Heart left ventricle (tissue), 13 donors: Measurements from ENCODE around the gene PMF1.

ENCODE experiments used
- POLR2A ChIP-seq, 2 donors: fragments of 450-650 bp; IDR thresholded peaks; one replicate each; pipeline ENCODE4 v1.6.1; 2017; ENCODE audit warnings: antibody characterized with exemption in 2 of 2, mild to moderate bottlenecking in 2 of 2, moderate library complexity in 2 of 2
- TF ChIP-seq, protein P1 (sequence below), 12 donors: fragments of 200-600 bp; sonication (generic) in 4 of 12; IDR thresholded peaks; one replicate each; pipeline versions ENCODE4 v1.5.0 to v1.8.0; 2018 to 2022; ENCODE audit warnings: antibody characterized with exemption in 12 of 12, mild to moderate bottlenecking in 5 of 12
- donor health status: ischemic (EF 13 %, LVEDD 7.1; RV severe dilation, severe dysfunction).
- donor health status: DM: no; HTN: yes; CAD: no.
- donor health status: DM: no; HTN: no; CAD: no.
- donor health status: ischemic (EF 25% LVEDD 6.9; RV normal size, moderate dysfunction).
- donor health status: ischemic (EF 25% LVEDD 5.7; RV mildly dilated, moderate dysfunction).
- donor health status: ischemic (EF 35%, LVEDD 5.7; RV mildly dilated, moderate dysfunction).
- donor health status: nonischemic (EF 11% LVEDD 7.7; RV severe dilation, severe dysfunction).
- donor health status: DM: yes; HTN: yes; CAD: no.
- donor health status: PGD.
- donor health status: ischemic (EF 29% LVEDD 5.4; RV normal size, mild dysfunction).
- donor health status: nonischemic (EF 23%, LVEDD 6.1; RV moderate dilation, normal function).

DNA sequence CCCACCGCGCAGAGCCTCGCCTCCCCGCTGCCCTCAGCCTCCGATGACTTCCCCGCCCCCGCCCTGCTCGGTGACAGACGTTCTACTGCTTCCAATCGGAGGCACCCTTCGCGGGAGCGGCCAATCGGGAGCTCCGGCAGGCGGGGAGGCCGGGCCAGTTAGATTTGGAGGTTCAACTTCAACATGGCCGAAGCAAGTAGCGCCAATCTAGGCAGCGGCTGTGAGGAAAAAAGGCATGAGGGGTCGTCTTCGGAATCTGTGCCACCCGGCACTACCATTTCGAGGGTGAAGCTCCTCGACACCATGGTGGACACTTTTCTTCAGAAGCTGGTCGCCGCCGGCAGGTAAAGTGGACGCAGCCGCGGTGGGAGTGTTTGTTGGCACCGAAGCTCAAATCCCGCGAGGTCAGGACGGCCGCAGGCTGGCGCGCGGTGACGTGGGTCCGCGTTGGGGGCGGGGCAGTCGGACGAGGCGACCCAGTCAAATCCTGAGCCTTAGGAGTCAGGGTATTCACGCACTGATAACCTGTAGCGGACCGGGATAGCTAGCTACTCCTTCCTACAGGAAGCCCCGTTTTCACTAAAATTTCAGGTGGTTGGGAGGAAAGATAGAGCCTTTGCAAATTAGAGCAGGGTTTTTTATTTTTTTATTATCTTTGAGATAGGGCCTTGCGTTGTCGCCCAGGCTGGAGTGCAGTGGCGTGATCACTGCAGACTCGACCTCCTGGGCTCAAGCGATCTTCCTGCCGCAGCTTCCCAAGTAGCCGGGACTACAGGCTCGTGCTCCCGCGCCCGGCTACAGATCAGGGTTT is at the start of gene PMF1:
- TF ChIP-seq, protein P1, sequence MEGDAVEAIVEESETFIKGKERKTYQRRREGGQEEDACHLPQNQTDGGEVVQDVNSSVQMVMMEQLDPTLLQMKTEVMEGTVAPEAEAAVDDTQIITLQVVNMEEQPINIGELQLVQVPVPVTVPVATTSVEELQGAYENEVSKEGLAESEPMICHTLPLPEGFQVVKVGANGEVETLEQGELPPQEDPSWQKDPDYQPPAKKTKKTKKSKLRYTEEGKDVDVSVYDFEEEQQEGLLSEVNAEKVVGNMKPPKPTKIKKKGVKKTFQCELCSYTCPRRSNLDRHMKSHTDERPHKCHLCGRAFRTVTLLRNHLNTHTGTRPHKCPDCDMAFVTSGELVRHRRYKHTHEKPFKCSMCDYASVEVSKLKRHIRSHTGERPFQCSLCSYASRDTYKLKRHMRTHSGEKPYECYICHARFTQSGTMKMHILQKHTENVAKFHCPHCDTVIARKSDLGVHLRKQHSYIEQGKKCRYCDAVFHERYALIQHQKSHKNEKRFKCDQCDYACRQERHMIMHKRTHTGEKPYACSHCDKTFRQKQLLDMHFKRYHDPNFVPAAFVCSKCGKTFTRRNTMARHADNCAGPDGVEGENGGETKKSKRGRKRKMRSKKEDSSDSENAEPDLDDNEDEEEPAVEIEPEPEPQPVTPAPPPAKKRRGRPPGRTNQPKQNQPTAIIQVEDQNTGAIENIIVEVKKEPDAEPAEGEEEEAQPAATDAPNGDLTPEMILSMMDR (IDR thresholded peaks at IDR 0.05): peak in 1 of 12 donors; percentile 18
- TF ChIP-seq POLR2A (IDR thresholded peaks at IDR 0.05): peak in 1 of 2 donors; percentile 82
